PC-9 (cell line): ENCODE measurements around the gene MAGI3.

Experiments used
- CTCF ChIP-seq: fragments of 200-600 bp; sonication (generic); conservative IDR thresholded peaks from 2 replicates; pipeline ENCODE4 v1.6.1; 2017; ENCODE audit warnings: mixed run types, antibody characterized with exemption, mild to moderate bottlenecking, moderate library complexity
- EZH2 ChIP-seq: fragments of 200-600 bp; sonication (generic); IDR thresholded peaks from 2 replicates; pipeline ENCODE4 v1.8.0; 2017; ENCODE audit warnings: antibody characterized with exemption, low read depth

GRCh38 chr1:113675302-113675701 is 285.0 kb downstream of the MAGI3 start:
- TF ChIP-seq EZH2 (no peak), CTCF (no peak)
